GM04503 (cell line): ENCODE data around the gene HSDL2.
"Not testable (repeated sequence)": the region's sequence is repeated elsewhere in the genome, so short reads cannot be mapped to it uniquely, and the experiment has no call there.

Experiments used
- DNase-seq: peaks from one replicate; pipeline ENCODE4 v3.0.0-alpha.2; 2012; ENCODE audit warnings: low read depth

HSDL2 gene

GRCh38 chr9:112380102-112380824 is at the start of gene HSDL2:
Gene HSDL2, plus strand, starts transcription at chr9:112380108. Its CDS starts 56 bp downstream, at chr9:112380164.
- DNase-seq = no peak

- DNase-seq = no peak
Measured at GRCh38 chr9:112331674-112331952, 48.3 kb upstream of the HSDL2 start.

- DNase-seq = no peak
Measured at GRCh38 chr9:112332214-112332613, 47.7 kb upstream of the HSDL2 start.

GRCh38 chr9:112332674-112332976 is 47.3 kb upstream of the HSDL2 start:
- no peak for DNase-seq

GRCh38 chr9:112332977-112333638 is 46.8 kb upstream of the HSDL2 start, which contains the start of gene PTBP3:
Gene PTBP3, minus strand, starts transcription at chr9:112333619. Its CDS starts 35,754 bp downstream, at chr9:112297865.
- no peak for DNase-seq

GRCh38 chr9:112333639-112334431 is 46.1 kb upstream of the HSDL2 start:
- peak; percentile 60 for DNase-seq

GRCh38 chr9:112334432-112334841 is 45.5 kb upstream of the HSDL2 start:
- DNase-seq = no peak

GRCh38 chr9:112337547-112337946 is 42.4 kb upstream of the HSDL2 start:
- no peak for DNase-seq

GRCh38 chr9:112338561-112338960 is 41.3 kb upstream of the HSDL2 start:
- peak; percentile 51 for DNase-seq

- DNase-seq = no peak
Measured at GRCh38 chr9:112339886-112340285, 40.0 kb upstream of the HSDL2 start.

GRCh38 chr9:112341730-112342129 is 38.2 kb upstream of the HSDL2 start:
- peak; percentile 70 for DNase-seq

GRCh38 chr9:112348257-112349007 is 31.5 kb upstream of the HSDL2 start:
- no peak for DNase-seq

GRCh38 chr9:112349008-112349333 is 30.9 kb upstream of the HSDL2 start:
- DNase-seq = no peak

GRCh38 chr9:112351184-112351583 is 28.7 kb upstream of the HSDL2 start:
- DNase-seq = no peak

GRCh38 chr9:112352209-112352608 is 27.7 kb upstream of the HSDL2 start:
- no peak for DNase-seq

GRCh38 chr9:112354081-112354743 is 25.7 kb upstream of the HSDL2 start:
- no peak for DNase-seq

- no peak for DNase-seq
Measured at GRCh38 chr9:112355427-112355897, 24.4 kb upstream of the HSDL2 start.

- no peak for DNase-seq
Measured at GRCh38 chr9:112360047-112360804, 19.7 kb upstream of the HSDL2 start.

- DNase-seq = no peak
Measured at GRCh38 chr9:112361601-112362000, 18.3 kb upstream of the HSDL2 start.

- no peak for DNase-seq
Measured at GRCh38 chr9:112364761-112365160, 15.1 kb upstream of the HSDL2 start.

- DNase-seq = not testable (repeated sequence)
Measured at GRCh38 chr9:112365257-112365656, 14.7 kb upstream of the HSDL2 start.
